Measurements from ENCODE around the gene SNAP91.

The SNAP91 gene

GRCh38 chr6:83514466-83514865, 194.4 kb downstream of the SNAP91 start:
- no peak overlapping the region for H3K27ac ChIP-seq (ENCODE audit: low read depth, low read length)
- H2BK15ac ChIP-seq (replicated peaks; ENCODE audit: low read depth) = no peak overlapping the region
- no peak overlapping the region for H2BK5ac ChIP-seq (ENCODE audit: low read length)
- no peak for DNase-seq
- no peak overlapping the region for H3K18ac ChIP-seq (ENCODE audit: low read length)
- no peak overlapping the region for H2AK5ac ChIP-seq (ENCODE audit: low read length)
- no CpG with 5 or more reads among the region's 1 CpG for WGBS (ENCODE audit: extremely low coverage, insufficient coverage, low lambda C conversion rate)
- H2BK120ac ChIP-seq (ENCODE audit: low read depth, low read length) = no peak overlapping the region
- no peaks in the 10 kb centered on the region for H3K36me3 ChIP-seq (ENCODE audit: control insufficient read depth, insufficient read depth, low read length)
- no peak overlapping the region for H3K23ac ChIP-seq (ENCODE audit: low read length)
- no peak overlapping the region for H3K56ac ChIP-seq (ENCODE audit: low read length)
- no peaks in the 10 kb centered on the region for H3K79me2 ChIP-seq (ENCODE audit: control insufficient read depth, insufficient read depth, low read length)
- no peak overlapping the region for H3K4ac ChIP-seq (ENCODE audit: low read depth, low read length)
- no peaks in the 10 kb centered on the region for H3K27me3 ChIP-seq (ENCODE audit: insufficient read depth, low read length, poor library complexity)
- no peak overlapping the region for H4K8ac ChIP-seq (ENCODE audit: low read depth, low read length)
- H4K5ac ChIP-seq (ENCODE audit: low read length) = no peak overlapping the region
- H3K4me3 ChIP-seq (ENCODE audit: low read length) = no peak overlapping the region
- H3K79me1 ChIP-seq (ENCODE audit: low read length) = no peaks in the 10 kb centered on the region
- no peak overlapping the region for H3K4me2 ChIP-seq (ENCODE audit: low read length)
- H3K9ac ChIP-seq (ENCODE audit: low read length) = no peak overlapping the region
- H3K4me1 ChIP-seq (ENCODE audit: control insufficient read depth, low read depth, low read length) = no peaks in the 10 kb centered on the region

- Histone ChIP-seq H3K79me2 (ENCODE audit: control insufficient read depth, insufficient read depth, low read length) (no peaks in the 10 kb centered on the region), H2BK120ac (ENCODE audit: low read depth, low read length) (peak within 1 kb of the TSS; percentile 45), H3K18ac (ENCODE audit: low read length) (peak within 1 kb of the TSS; percentile 55), H3K79me1 (ENCODE audit: low read length) (no peaks in the 10 kb centered on the region), H3K9ac (ENCODE audit: low read length) (peak within 1 kb of the TSS; percentile 62), H2BK5ac (ENCODE audit: low read length) (no peak within 1 kb of the TSS), H3K36me3 (ENCODE audit: control insufficient read depth, insufficient read depth, low read length) (no peaks in the 10 kb centered on the region), H3K4ac (ENCODE audit: low read depth, low read length) (no peak within 1 kb of the TSS), H3K27me3 (ENCODE audit: insufficient read depth, low read length, poor library complexity) (no peaks in the 10 kb centered on the region), H4K5ac (ENCODE audit: low read length) (no peak within 1 kb of the TSS), H3K56ac (ENCODE audit: low read length) (peak within 1 kb of the TSS; percentile 85), H2AK5ac (ENCODE audit: low read length) (no peak within 1 kb of the TSS), H3K4me1 (ENCODE audit: control insufficient read depth, low read depth, low read length) (no peaks in the 10 kb centered on the region), H2BK15ac (replicated peaks; ENCODE audit: low read depth) (peak within 1 kb of the TSS; percentile 85), H3K4me2 (ENCODE audit: low read length) (peak within 1 kb of the TSS; percentile 99), H4K8ac (ENCODE audit: low read depth, low read length) (no peak within 1 kb of the TSS), H3K23ac (ENCODE audit: low read length) (no peak within 1 kb of the TSS), H3K27ac (ENCODE audit: low read depth, low read length) (peak within 1 kb of the TSS; percentile 34), H3K4me3 (ENCODE audit: low read length) (peak within 1 kb of the TSS; percentile 77)
- peak; percentile 95 for DNase-seq
- WGBS (ENCODE audit: extremely low coverage, insufficient coverage, low lambda C conversion rate) = no CpG with 5 or more reads among the region's 38 CpGs
Observed at GRCh38 chr6:83511901-83512681, 196.8 kb downstream of the SNAP91 start, which contains the start of gene PRSS35. Gene PRSS35, plus strand, starts transcription at chr6:83512534. Its CDS starts 10,908 bp downstream, at chr6:83523442.

- H3K4me1 ChIP-seq (ENCODE audit: control insufficient read depth, low read depth, low read length) = no peaks in the 10 kb centered on the region
- no peak overlapping the region for H3K18ac ChIP-seq (ENCODE audit: low read length)
- H2BK120ac ChIP-seq (ENCODE audit: low read depth, low read length) = no peak overlapping the region
- H3K9ac ChIP-seq (ENCODE audit: low read length) = no peak overlapping the region
- H2BK5ac ChIP-seq (ENCODE audit: low read length) = no peak overlapping the region
- H4K8ac ChIP-seq (ENCODE audit: low read depth, low read length) = no peak overlapping the region
- H2BK15ac ChIP-seq (replicated peaks; ENCODE audit: low read depth) = peak overlapping the region; percentile 85
- no peak for DNase-seq
- H3K56ac ChIP-seq (ENCODE audit: low read length) = no peak overlapping the region
- H3K36me3 ChIP-seq (ENCODE audit: control insufficient read depth, insufficient read depth, low read length) = no peaks in the 10 kb centered on the region
- H3K23ac ChIP-seq (ENCODE audit: low read length) = no peak overlapping the region
- H4K5ac ChIP-seq (ENCODE audit: low read length) = no peak overlapping the region
- no CpG with 5 or more reads among the region's 8 CpGs for WGBS (ENCODE audit: extremely low coverage, insufficient coverage, low lambda C conversion rate)
- no peak overlapping the region for H2AK5ac ChIP-seq (ENCODE audit: low read length)
- H3K4me2 ChIP-seq (ENCODE audit: low read length) = no peak overlapping the region
- H3K79me2 ChIP-seq (ENCODE audit: control insufficient read depth, insufficient read depth, low read length) = no peaks in the 10 kb centered on the region
- H3K79me1 ChIP-seq (ENCODE audit: low read length) = no peaks in the 10 kb centered on the region
- no peak overlapping the region for H3K27ac ChIP-seq (ENCODE audit: low read depth, low read length)
- no peaks in the 10 kb centered on the region for H3K27me3 ChIP-seq (ENCODE audit: insufficient read depth, low read length, poor library complexity)
- H3K4me3 ChIP-seq (ENCODE audit: low read length) = no peak overlapping the region
- no peak overlapping the region for H3K4ac ChIP-seq (ENCODE audit: low read depth, low read length)
Observed at GRCh38 chr6:83511266-83511665, 197.6 kb downstream of the SNAP91 start.

GRCh38 chr6:83510791-83511190, 198.1 kb downstream of the SNAP91 start:
- H3K79me1 ChIP-seq (ENCODE audit: low read length) = no peaks in the 10 kb centered on the region

GRCh38 chr6:83509441-83509840, 199.5 kb downstream of the SNAP91 start:
- Histone ChIP-seq H3K4me3 (ENCODE audit: low read length) (no peak overlapping the region), H3K18ac (ENCODE audit: low read length) (no peak overlapping the region)

More at GRCh38 chr6:83510791-83511190, 198.1 kb downstream of the SNAP91 start:
- no peak overlapping the region for H3K18ac ChIP-seq (ENCODE audit: low read length)
- no peak overlapping the region for H4K5ac ChIP-seq (ENCODE audit: low read length)
- H3K27me3 ChIP-seq (ENCODE audit: insufficient read depth, low read length, poor library complexity) = no peaks in the 10 kb centered on the region
- no peak overlapping the region for H2BK15ac ChIP-seq (replicated peaks; ENCODE audit: low read depth)
- H3K56ac ChIP-seq (ENCODE audit: low read length) = no peak overlapping the region
- H3K79me2 ChIP-seq (ENCODE audit: control insufficient read depth, insufficient read depth, low read length) = no peaks in the 10 kb centered on the region
- no peak overlapping the region for H3K27ac ChIP-seq (ENCODE audit: low read depth, low read length)
- no peak overlapping the region for H3K23ac ChIP-seq (ENCODE audit: low read length)
- H4K8ac ChIP-seq (ENCODE audit: low read depth, low read length) = no peak overlapping the region
- no peak overlapping the region for H3K9ac ChIP-seq (ENCODE audit: low read length)
- H3K4me2 ChIP-seq (ENCODE audit: low read length) = no peak overlapping the region
- no peaks in the 10 kb centered on the region for H3K36me3 ChIP-seq (ENCODE audit: control insufficient read depth, insufficient read depth, low read length)
- no peak overlapping the region for H2BK5ac ChIP-seq (ENCODE audit: low read length)
- H2BK120ac ChIP-seq (ENCODE audit: low read depth, low read length) = no peak overlapping the region
- no peaks in the 10 kb centered on the region for H3K4me1 ChIP-seq (ENCODE audit: control insufficient read depth, low read depth, low read length)
- H3K4me3 ChIP-seq (ENCODE audit: low read length) = no peak overlapping the region
- no CpG with 5 or more reads among the region's 3 CpGs for WGBS (ENCODE audit: extremely low coverage, insufficient coverage, low lambda C conversion rate)
- no peak for DNase-seq
- no peak overlapping the region for H3K4ac ChIP-seq (ENCODE audit: low read depth, low read length)
- no peak overlapping the region for H2AK5ac ChIP-seq (ENCODE audit: low read length)

More at GRCh38 chr6:83509441-83509840, 199.5 kb downstream of the SNAP91 start:
- H3K23ac ChIP-seq (ENCODE audit: low read length) = no peak overlapping the region
- H4K8ac ChIP-seq (ENCODE audit: low read depth, low read length) = no peak overlapping the region
- no peak for DNase-seq
- H2BK5ac ChIP-seq (ENCODE audit: low read length) = no peak overlapping the region
- no peak overlapping the region for H2AK5ac ChIP-seq (ENCODE audit: low read length)
- H3K56ac ChIP-seq (ENCODE audit: low read length) = no peak overlapping the region
- no peak overlapping the region for H2BK120ac ChIP-seq (ENCODE audit: low read depth, low read length)
- H3K27me3 ChIP-seq (ENCODE audit: insufficient read depth, low read length, poor library complexity) = no peaks in the 10 kb centered on the region
- no peaks in the 10 kb centered on the region for H3K36me3 ChIP-seq (ENCODE audit: control insufficient read depth, insufficient read depth, low read length)
- H2BK15ac ChIP-seq (replicated peaks; ENCODE audit: low read depth) = peak overlapping the region; percentile 27
- H3K4me1 ChIP-seq (ENCODE audit: control insufficient read depth, low read depth, low read length) = no peaks in the 10 kb centered on the region
- no peak overlapping the region for H4K5ac ChIP-seq (ENCODE audit: low read length)
- H3K27ac ChIP-seq (ENCODE audit: low read depth, low read length) = no peak overlapping the region
- H3K4ac ChIP-seq (ENCODE audit: low read depth, low read length) = no peak overlapping the region
- H3K79me2 ChIP-seq (ENCODE audit: control insufficient read depth, insufficient read depth, low read length) = no peaks in the 10 kb centered on the region
- H3K9ac ChIP-seq (ENCODE audit: low read length) = no peak overlapping the region
- WGBS (ENCODE audit: extremely low coverage, insufficient coverage, low lambda C conversion rate) = no CpG with 5 or more reads among the region's 1 CpG
- no peak overlapping the region for H3K4me2 ChIP-seq (ENCODE audit: low read length)
- no peaks in the 10 kb centered on the region for H3K79me1 ChIP-seq (ENCODE audit: low read length)

Data from mesendoderm (in vitro differentiated cells).